AG04449 (cell line): ENCODE data around the gene AKT1S1.
A peak's percentile ranks its signal among the peaks of the same experiment; 100 is the strongest.

Experiments
- CTCF ChIA-PET: fragments of 350-600 bp; formaldehyde crosslinking; extraction: SDS; loops from one replicate; lab custom pipeline; 2021; ENCODE audit warnings: antibody characterized with exemption; lab: Yijun Ruan, JAX
- POLR2A ChIA-PET: fragments of 400-600, 350-600 bp; formaldehyde crosslinking; extraction: SDS; loops from one replicate; lab custom pipeline; 2020; ENCODE audit warnings: antibody characterized with exemption, inconsistent platforms; lab: Yijun Ruan, JAX
- DNase-seq: peaks from one replicate; pipeline ENCODE4 v3.0.0-alpha.2; 2010; ENCODE audit warnings: low read depth, low spot score
- H3K4me3 ChIP-seq: 2 replicates; pipeline ENCODE4 v1.5.1; 2011; ENCODE audit warnings: low read depth, mild to moderate bottlenecking, control low read depth, low read length
- TF ChIP-seq, protein P1 (sequence below): IDR thresholded peaks from one replicate; pipeline ENCODE4 v1.5.1; 2011; ENCODE audit warnings: mild to moderate bottlenecking, moderate library complexity, low read length, control low read depth, inconsistent platforms; ENCODE audit not compliant: insufficient read depth; ENCODE audit errors: missing control alignments

AKT1S1 gene

DNA sequence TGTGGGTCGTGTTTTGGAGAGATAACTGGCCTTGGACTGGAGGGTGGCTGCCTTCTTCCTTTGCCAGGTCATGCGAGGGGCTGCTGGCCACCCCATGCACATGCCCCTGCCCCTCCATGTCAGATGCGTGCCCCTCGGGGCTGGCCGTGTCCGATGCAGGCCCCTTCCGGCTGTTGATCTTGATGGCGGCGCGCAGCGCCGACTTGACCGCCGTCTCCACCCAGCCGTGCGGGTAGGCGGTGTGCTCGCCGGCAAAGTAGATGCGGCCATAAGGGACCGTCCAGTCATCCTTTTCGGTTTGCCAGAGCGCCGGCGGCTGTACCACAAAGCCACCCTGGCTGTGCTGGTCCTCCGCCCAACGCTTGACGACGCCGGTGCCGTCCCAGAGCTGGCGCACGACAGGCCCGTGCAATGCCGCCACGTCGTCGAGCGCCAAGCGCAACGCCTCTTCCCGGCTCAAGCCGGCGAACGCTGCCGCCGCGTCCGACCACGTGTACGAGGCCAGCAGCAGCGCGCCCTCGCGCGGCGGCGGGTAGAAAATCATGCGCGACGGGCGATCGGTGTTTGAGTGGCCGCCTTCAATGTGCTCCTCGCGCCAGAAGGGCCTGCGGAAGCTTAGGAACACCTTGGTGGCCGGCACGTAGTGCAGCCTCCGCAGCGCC is 12.7 kb upstream of the AKT1S1 start:
- H3K4me3 ChIP-seq: peak overlapping the region; percentile 37
- TF ChIP-seq, protein P1, sequence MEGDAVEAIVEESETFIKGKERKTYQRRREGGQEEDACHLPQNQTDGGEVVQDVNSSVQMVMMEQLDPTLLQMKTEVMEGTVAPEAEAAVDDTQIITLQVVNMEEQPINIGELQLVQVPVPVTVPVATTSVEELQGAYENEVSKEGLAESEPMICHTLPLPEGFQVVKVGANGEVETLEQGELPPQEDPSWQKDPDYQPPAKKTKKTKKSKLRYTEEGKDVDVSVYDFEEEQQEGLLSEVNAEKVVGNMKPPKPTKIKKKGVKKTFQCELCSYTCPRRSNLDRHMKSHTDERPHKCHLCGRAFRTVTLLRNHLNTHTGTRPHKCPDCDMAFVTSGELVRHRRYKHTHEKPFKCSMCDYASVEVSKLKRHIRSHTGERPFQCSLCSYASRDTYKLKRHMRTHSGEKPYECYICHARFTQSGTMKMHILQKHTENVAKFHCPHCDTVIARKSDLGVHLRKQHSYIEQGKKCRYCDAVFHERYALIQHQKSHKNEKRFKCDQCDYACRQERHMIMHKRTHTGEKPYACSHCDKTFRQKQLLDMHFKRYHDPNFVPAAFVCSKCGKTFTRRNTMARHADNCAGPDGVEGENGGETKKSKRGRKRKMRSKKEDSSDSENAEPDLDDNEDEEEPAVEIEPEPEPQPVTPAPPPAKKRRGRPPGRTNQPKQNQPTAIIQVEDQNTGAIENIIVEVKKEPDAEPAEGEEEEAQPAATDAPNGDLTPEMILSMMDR: peak; percentile 82
- CTCF ChIA-PET: interaction anchor here (1.0 to 2.0 kb wide), 7 partner anchors 8 to 32 kb away, joined by 3 to 9 read pairs (median 4); no protein-coding TSS in a partner anchor
- POLR2A ChIA-PET: no interaction called here
- DNase-seq: no peak

DNA sequence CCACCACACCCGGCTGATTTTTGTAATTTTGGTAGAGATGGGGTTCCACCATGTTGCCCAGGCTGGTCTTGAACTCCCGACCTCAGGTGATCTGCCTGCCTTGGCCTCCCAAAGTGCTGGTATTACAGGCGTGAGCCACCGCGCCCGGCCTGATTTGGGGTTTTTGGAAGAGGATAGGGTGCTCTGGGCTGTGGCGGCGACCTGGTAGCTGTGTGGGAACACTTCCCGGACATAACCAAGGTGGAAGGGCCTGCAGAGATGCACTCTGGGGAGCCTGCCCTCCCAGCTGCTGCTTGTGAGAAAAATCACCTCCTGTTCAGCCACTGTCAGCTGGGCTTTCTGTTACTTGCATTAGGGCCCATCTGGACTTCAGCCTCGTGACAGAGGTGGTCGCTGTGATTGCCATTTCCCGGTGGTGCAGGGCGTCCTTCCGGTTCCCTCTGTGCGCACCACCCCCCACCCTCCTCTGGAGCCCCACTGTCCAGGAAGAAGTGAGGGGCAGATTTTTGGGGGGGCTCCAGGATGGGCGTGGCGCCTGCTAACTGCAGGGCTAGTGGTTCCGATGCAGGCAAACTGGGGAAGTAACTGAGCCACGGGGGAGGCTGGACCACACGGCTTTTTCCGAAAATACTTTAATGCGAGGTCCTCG is 12.0 kb upstream of the AKT1S1 start:
- no peak for DNase-seq
- TF ChIP-seq, protein P1: no peak
- POLR2A ChIA-PET: interaction anchor here (1.0 kb wide), 1 partner anchor 12 kb away, joined by 3 read pairs; the partner anchor contains the start of gene AKT1S1
- CTCF ChIA-PET: interaction anchor here (1.5 to 2.0 kb wide), 3 partner anchors 10 to 22 kb away, joined by 4 to 9 read pairs (median 7); no protein-coding TSS in a partner anchor
- no peak overlapping the region for H3K4me3 ChIP-seq

DNA sequence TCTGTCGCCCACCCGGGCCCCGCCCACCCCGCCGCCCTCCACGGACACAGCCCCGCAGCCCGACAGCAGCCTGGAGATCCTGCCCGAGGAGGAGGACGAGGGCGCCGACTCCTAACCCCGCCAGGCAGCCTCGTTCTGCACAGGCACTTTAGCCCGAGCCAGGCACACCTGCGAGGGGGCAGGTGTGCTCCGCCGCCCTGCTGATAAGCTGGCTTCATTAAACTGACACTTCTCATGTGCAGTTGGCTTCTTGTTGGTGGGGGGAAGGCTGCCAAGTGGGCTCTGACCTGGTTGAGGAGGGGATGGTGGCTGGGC is 11.3 kb upstream of the AKT1S1 start:
- ChIA-PET POLR2A (interaction anchor here (1.0 kb wide), 1 partner anchor 11 kb away, joined by 3 read pairs; the partner anchor contains the start of gene AKT1S1), CTCF (no interaction called here)
- no peak for DNase-seq
- H3K4me3 ChIP-seq: no peak overlapping the region
- TF ChIP-seq, protein P1: no peak

DNA sequence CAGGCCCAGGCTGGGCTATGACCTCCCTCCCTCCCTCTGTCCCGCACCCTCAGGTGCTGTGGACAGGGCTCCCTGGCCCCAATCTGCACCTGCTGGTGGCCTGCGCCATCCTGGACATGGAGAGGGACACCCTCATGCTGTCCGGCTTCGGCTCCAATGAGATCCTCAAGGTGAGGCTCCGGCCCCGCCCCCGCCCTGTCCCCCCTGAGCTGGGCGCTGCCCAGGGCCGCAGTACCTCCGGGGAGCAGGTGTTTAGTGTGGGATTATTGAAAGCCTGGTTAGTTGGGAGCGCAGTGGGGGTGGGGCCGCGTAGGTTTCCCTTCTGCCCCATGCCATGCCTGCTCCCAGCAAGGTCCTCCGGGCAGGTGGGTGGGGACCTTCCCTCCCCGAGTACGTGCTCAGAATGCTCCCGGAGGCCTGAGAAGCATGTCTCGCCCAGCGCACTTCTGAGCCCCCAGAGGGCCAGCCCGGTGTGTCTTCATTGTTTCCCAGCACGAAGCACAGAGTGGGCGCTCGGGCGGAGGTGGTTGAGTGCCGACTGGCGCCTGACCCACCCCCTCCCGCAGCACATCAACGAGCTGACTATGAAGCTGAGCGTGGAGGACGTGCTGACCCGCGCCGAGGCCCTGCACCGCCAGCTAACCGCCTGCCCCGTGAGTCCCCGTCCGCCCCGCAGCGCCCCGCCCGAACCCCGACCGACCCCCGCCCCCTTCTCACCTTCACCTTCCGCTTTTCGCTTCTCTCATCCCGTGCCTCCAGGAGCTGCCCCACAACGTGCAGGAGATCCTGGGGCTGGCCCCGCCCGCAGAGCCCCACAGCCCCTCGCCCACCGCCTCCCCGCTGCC is 10.7 kb upstream of the AKT1S1 start:
- H3K4me3 ChIP-seq: no peak overlapping the region
- POLR2A ChIA-PET: interaction anchor here (1.0 kb wide), 1 partner anchor 11 kb away, joined by 3 read pairs; the partner anchor contains the start of gene AKT1S1
- TF ChIP-seq, protein P1: no peak
- CTCF ChIA-PET: no interaction called here
- no peak for DNase-seq

DNA sequence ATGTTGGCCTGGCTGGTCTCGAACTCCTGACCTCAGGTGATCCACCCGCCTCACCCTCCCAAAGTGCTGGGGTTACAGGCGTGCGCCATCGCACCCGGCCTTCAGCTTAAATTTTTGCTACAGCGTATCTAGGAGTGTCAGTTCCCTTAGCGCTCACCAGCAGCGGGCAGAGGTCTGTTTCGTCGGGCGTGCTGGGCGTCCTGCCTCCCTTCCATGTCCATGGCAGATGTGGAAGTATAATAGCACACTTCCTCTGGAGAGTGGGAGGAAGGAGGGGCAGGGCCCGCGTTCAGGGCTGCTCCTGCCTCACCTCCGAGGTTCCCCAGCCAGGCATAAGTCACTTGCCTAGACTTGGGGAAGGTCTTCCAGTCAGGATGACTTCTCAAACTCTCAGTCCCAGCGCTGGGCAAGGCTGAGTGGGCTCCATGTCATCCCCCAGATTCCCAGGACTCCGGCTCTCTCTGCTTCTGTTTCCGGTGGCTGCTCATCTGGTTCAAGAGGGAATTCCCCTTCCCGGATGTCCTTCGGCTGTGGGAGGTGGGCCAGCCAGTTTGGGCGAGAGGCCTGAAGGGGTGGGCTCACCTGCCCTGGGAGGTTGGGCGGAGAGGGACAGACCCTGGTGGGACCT is 10.0 kb upstream of the AKT1S1 start:
- POLR2A ChIA-PET: no interaction called here
- CTCF ChIA-PET: no interaction called here
- DNase-seq: no peak
- TF ChIP-seq, protein P1: no peak
- no peak overlapping the region for H3K4me3 ChIP-seq
